ENCODE data around the gene PYGB. TPM values are rescaled to one million over a fixed set of nuclear protein-coding genes. Genes with fewer than 3 reads are reported as not detected.
A peak's percentile ranks its signal among the peaks of the same experiment; 100 is the strongest.

Gene PYGB
- total RNA-seq, 1 experiment from 2014 or later = 78.9 TPM

DNA sequence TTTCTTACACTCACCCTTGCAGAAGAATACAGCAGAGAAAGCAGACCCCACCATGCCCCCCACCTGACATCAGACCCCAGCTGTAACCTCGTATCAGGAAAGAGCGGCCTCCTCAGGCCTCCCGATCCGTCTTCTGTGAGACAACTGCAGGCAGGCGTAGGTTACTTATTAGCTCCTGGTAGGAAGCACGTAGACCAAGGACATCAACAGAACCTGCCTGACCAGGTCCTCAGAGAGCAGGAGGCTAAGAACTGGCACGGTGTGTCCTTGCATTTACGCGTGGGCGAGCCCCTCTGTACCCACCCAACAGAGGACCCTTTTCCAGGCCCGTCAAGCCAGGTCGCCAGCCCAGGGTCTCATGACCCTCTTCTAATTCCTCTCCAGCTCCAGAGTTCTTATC is 91.7 kb downstream of the PYGB start:
- POLR2A ChIA-PET = interaction anchor here (1.2 kb wide), 1 partner anchor 68 kb away, joined by 4 read pairs; the partner anchor contains the start of gene GINS1
- DNase-seq = peak; percentile 72 to 77
- intact Hi-C loops (cut with micrococcal nuclease; ENCODE audit: unreplicated experiment) = loop anchor here (1.0 to 2.0 kb wide), 3 partner anchors 15 to 51 kb away; partner anchors contain the start of gene ABHD12

DNA sequence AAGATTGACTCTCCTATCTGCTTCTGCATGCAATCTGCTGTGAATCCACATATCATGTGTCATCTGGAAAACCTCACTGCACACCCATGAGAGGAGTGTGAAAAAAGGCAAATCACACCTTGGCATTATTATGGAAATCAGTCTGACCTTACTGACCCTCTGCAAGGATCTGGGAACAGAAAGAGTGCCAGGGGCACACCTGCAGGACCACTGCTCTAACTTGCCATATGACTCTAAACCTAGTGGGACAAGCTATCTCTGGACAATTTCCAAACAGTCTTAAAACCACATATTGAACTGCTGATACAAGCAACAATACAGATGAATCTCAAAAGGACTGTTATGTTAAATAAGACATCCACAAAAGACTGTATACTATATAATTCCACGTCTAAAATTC is 92.5 kb downstream of the PYGB start:
- TF ChIP-seq CTCF (IDR thresholded peaks at IDR 0.05; ENCODE audit: insufficient read depth in 1 of 2, low read depth in 1 of 2, low read length in 1 of 2, severe bottlenecking in 1 of 2, unreplicated experiment in 1 of 2) = no peak
- POLR2A ChIA-PET = no interaction called here
- H3K4me1 ChIP-seq = peaks cover 52% of the 10 kb centered on the region
- CTCF ChIA-PET = interaction anchor here (4.8 kb wide), 1 partner anchor 57 kb away, joined by 70 read pairs; no protein-coding TSS in a partner anchor
- DNase-seq = no peak
- no peaks in the 10 kb centered on the region for H3K9me3 ChIP-seq
- Mint-ChIP-seq H3K27ac (ENCODE audit: unreplicated experiment) (no peak overlapping the region), H3K4me1 (ENCODE audit: low read depth, unreplicated experiment) (peaks cover 48% of the 10 kb centered on the region), H3K27me3 (ENCODE audit: insufficient read depth, unreplicated experiment) (no peaks in the 10 kb centered on the region), H3K9me3 (ENCODE audit: unreplicated experiment) (peaks cover 13% of the 10 kb centered on the region), H3K36me3 (ENCODE audit: insufficient read depth, unreplicated experiment) (peaks cover 14% of the 10 kb centered on the region), H3K4me3 (ENCODE audit: unreplicated experiment) (no peak overlapping the region)
- no peaks in the 10 kb centered on the region for H3K36me3 ChIP-seq (ENCODE audit: control insufficient read depth, insufficient read depth, low read length)
- no TSS peak for BruUV-seq (replicated peaks)
- no peak overlapping the region for H3K4me3 ChIP-seq (ENCODE audit: low read depth, low read length)
- intact Hi-C loops (cut with micrococcal nuclease; ENCODE audit: unreplicated experiment) = no loop called here
- no peaks in the 10 kb centered on the region for H3K27me3 ChIP-seq (replicated peaks; ENCODE audit: control insufficient read depth, insufficient read depth, low read length)

More for the DNA sequence above, 91.7 kb downstream of the PYGB start:
- Mint-ChIP-seq H3K9me3 (ENCODE audit: unreplicated experiment) (peaks cover 9% of the 10 kb centered on the region), H3K36me3 (ENCODE audit: insufficient read depth, unreplicated experiment) (peaks cover 14% of the 10 kb centered on the region), H3K4me1 (ENCODE audit: low read depth, unreplicated experiment) (peaks cover 42% of the 10 kb centered on the region), H3K27me3 (ENCODE audit: insufficient read depth, unreplicated experiment) (no peaks in the 10 kb centered on the region), H3K27ac (ENCODE audit: unreplicated experiment) (peak overlapping the region; percentile 79), H3K4me3 (ENCODE audit: unreplicated experiment) (peak overlapping the region; percentile 63)
- peak in 1 of 2 experiments; percentile 8 for TF ChIP-seq CTCF (IDR thresholded peaks at IDR 0.05; ENCODE audit: insufficient read depth in 1 of 2, low read depth in 1 of 2, low read length in 1 of 2, severe bottlenecking in 1 of 2, unreplicated experiment in 1 of 2)
- no peaks in the 10 kb centered on the region for H3K9me3 ChIP-seq
- H3K27me3 ChIP-seq (replicated peaks; ENCODE audit: control insufficient read depth, insufficient read depth, low read length) = no peaks in the 10 kb centered on the region
- H3K36me3 ChIP-seq (ENCODE audit: control insufficient read depth, insufficient read depth, low read length) = no peaks in the 10 kb centered on the region
- CTCF ChIA-PET = interaction anchor here (0.6 to 4.8 kb wide), 4 partner anchors 13 to 68 kb away, joined by 3 to 70 read pairs (median 4); partner anchors contain the start of gene GINS1
- H3K4me3 ChIP-seq (ENCODE audit: low read depth, low read length) = peak overlapping the region; percentile 10
- BruUV-seq (replicated peaks) = no TSS peak
- peaks cover 51% of the 10 kb centered on the region for H3K4me1 ChIP-seq

GRCh38 chr20:25341716-25342680 is 94.1 kb downstream of the PYGB start:
- peaks cover 7% of the 10 kb centered on the region for H3K36me3 Mint-ChIP-seq (ENCODE audit: insufficient read depth, unreplicated experiment)
- ChIA-PET POLR2A (interaction anchor here (1.1 kb wide), 1 partner anchor 49 kb away, joined by 13 read pairs; the partner anchor contains the start of gene ABHD12), CTCF (no interaction called here)
- H3K9me3 Mint-ChIP-seq (ENCODE audit: unreplicated experiment) = peaks cover 13% of the 10 kb centered on the region
- H3K4me1 ChIP-seq = peaks cover 56% of the 10 kb centered on the region
- no peak overlapping the region for H3K27ac Mint-ChIP-seq (ENCODE audit: unreplicated experiment)
- BruUV-seq (replicated peaks) = no TSS peak
- no peak overlapping the region for H3K4me3 Mint-ChIP-seq (ENCODE audit: unreplicated experiment)
- intact Hi-C loops (cut with micrococcal nuclease; ENCODE audit: unreplicated experiment) = no loop called here
- peaks cover 53% of the 10 kb centered on the region for H3K4me1 Mint-ChIP-seq (ENCODE audit: low read depth, unreplicated experiment)
- no peak for TF ChIP-seq CTCF (IDR thresholded peaks at IDR 0.05; ENCODE audit: insufficient read depth in 1 of 2, low read depth in 1 of 2, low read length in 1 of 2, severe bottlenecking in 1 of 2, unreplicated experiment in 1 of 2)
- no peaks in the 10 kb centered on the region for H3K36me3 ChIP-seq (ENCODE audit: control insufficient read depth, insufficient read depth, low read length)
- H3K27me3 ChIP-seq (replicated peaks; ENCODE audit: control insufficient read depth, insufficient read depth, low read length) = no peaks in the 10 kb centered on the region
- no peaks in the 10 kb centered on the region for H3K27me3 Mint-ChIP-seq (ENCODE audit: insufficient read depth, unreplicated experiment)
- DNase-seq = no peak
- no peak overlapping the region for H3K4me3 ChIP-seq (ENCODE audit: low read depth, low read length)
- H3K9me3 ChIP-seq = no peaks in the 10 kb centered on the region

All from Caco-2 (cell line).